Trophoblast cell (in vitro differentiated cells and primary cell): ENCODE results near the gene BMP4.

ENCODE experiments used
- DNase-seq, 2 donors: peaks; one replicate each; pipeline ENCODE4 v3.0.0-alpha.2; 2016
- H2AFZ ChIP-seq: 2 replicates; pipeline ENCODE4 v1.6.1; 2013; ENCODE audit warnings: low read length, moderate library complexity, mild to moderate bottlenecking; ENCODE audit not compliant: insufficient read depth, poor library complexity
- H2AK5ac ChIP-seq: 2 replicates; pipeline ENCODE4 v1.6.1; 2013; ENCODE audit warnings: mild to moderate bottlenecking, low read length
- H2BK120ac ChIP-seq: 2 replicates; pipeline ENCODE4 v1.6.1; 2013; ENCODE audit warnings: low read length, mild to moderate bottlenecking, moderate library complexity; ENCODE audit not compliant: insufficient read depth, poor library complexity
- H2BK12ac ChIP-seq: 2 replicates; pipeline ENCODE4 v1.6.1; 2013; ENCODE audit warnings: mild to moderate bottlenecking, low read length, moderate library complexity
- H2BK5ac ChIP-seq: 2 replicates; pipeline ENCODE4 v1.6.1; 2013; ENCODE audit warnings: low read length, low read depth, moderate library complexity, mild to moderate bottlenecking; ENCODE audit not compliant: poor library complexity
- H3K14ac ChIP-seq: 2 replicates; pipeline ENCODE4 v1.6.1; 2013; ENCODE audit warnings: mild to moderate bottlenecking, low read length
- H3K18ac ChIP-seq: 2 replicates; pipeline ENCODE4 v1.6.1; 2013; ENCODE audit warnings: mild to moderate bottlenecking, low read length
- H3K23ac ChIP-seq: 2 replicates; pipeline ENCODE4 v1.6.1; 2013; ENCODE audit warnings: low read length
- H3K27ac ChIP-seq: 2 replicates; pipeline ENCODE4 v1.5.1; 2013; ENCODE audit warnings: low read depth, mild to moderate bottlenecking, inconsistent platforms, low read length, moderate library complexity
- H3K27me3 ChIP-seq: 2 replicates; pipeline ENCODE4 v1.6.1; 2013; ENCODE audit warnings: inconsistent platforms, mild to moderate bottlenecking, low read length, moderate library complexity; ENCODE audit not compliant: insufficient read depth
- H3K36me3 ChIP-seq, 2 experiments: 1 replicate in 1 of 2; 2 replicates in 1 of 2; pipeline ENCODE4 v1.6.1; 2013; ENCODE audit warnings: low read length in 2 of 2, mild to moderate bottlenecking in 2 of 2, moderate library complexity in 1 of 2; ENCODE audit not compliant: insufficient read depth in 2 of 2, control insufficient read depth in 1 of 2
- H3K4ac ChIP-seq: 2 replicates; pipeline ENCODE4 v1.6.1; 2013; ENCODE audit warnings: low read depth, mild to moderate bottlenecking, low read length, moderate library complexity
- H3K4me1 ChIP-seq, 2 experiments: 1 replicate in 1 of 2; 2 replicates in 1 of 2; pipeline ENCODE4 v1.6.1; 2013; ENCODE audit warnings: low read length in 2 of 2, mild to moderate bottlenecking in 2 of 2, moderate library complexity in 1 of 2; ENCODE audit not compliant: insufficient read depth in 2 of 2, control insufficient read depth in 1 of 2
- H3K4me2 ChIP-seq: 2 replicates; pipeline ENCODE4 v1.6.1; 2013; ENCODE audit warnings: inconsistent platforms, mild to moderate bottlenecking, low read length, moderate library complexity
- H3K4me3 ChIP-seq: 2 replicates; pipeline ENCODE4 v1.5.1; 2013; ENCODE audit warnings: mild to moderate bottlenecking, low read depth, low read length, inconsistent platforms
- H3K79me1 ChIP-seq: one replicate; pipeline ENCODE4 v1.6.1; 2013; ENCODE audit warnings: low read length
- H3K79me2 ChIP-seq: 2 replicates; pipeline ENCODE4 v1.6.1; 2013; ENCODE audit warnings: low read length, mild to moderate bottlenecking; ENCODE audit not compliant: control insufficient read depth, insufficient read depth, poor library complexity
- H3K9ac ChIP-seq: 2 replicates; pipeline ENCODE4 v1.6.1; 2013; ENCODE audit warnings: mild to moderate bottlenecking, low read length
- H3K9me3 ChIP-seq: 2 replicates; pipeline ENCODE4 v1.6.1; 2013; ENCODE audit warnings: low read depth, mild to moderate bottlenecking, control low read depth, inconsistent platforms, low read length; ENCODE audit not compliant: insufficient read depth
- H4K12ac ChIP-seq: 2 replicates; pipeline ENCODE4 v1.6.1; 2013; ENCODE audit warnings: low read depth, mild to moderate bottlenecking, low read length, moderate library complexity
- H4K8ac ChIP-seq: 2 replicates; pipeline ENCODE4 v1.6.1; 2013; ENCODE audit warnings: low read depth, mild to moderate bottlenecking, low read length, moderate library complexity
- H4K91ac ChIP-seq: one replicate; pipeline ENCODE4 v1.6.1; 2013; ENCODE audit warnings: low read depth, mild to moderate bottlenecking, low read length, moderate library complexity
- WGBS: extraction: QIAGEN DNeasy Blood & Tissue Kit; methylation state at CpG from one replicate; pipeline ENCODE4 v1.1.7; 2013; ENCODE audit warnings: missing lambda C conversion rate; ENCODE audit not compliant: insufficient read length, insufficient coverage; ENCODE audit errors: extremely low coverage; 5-methylcytosine and 5-hydroxymethylcytosine counted together

BMP4 gene

DNA sequence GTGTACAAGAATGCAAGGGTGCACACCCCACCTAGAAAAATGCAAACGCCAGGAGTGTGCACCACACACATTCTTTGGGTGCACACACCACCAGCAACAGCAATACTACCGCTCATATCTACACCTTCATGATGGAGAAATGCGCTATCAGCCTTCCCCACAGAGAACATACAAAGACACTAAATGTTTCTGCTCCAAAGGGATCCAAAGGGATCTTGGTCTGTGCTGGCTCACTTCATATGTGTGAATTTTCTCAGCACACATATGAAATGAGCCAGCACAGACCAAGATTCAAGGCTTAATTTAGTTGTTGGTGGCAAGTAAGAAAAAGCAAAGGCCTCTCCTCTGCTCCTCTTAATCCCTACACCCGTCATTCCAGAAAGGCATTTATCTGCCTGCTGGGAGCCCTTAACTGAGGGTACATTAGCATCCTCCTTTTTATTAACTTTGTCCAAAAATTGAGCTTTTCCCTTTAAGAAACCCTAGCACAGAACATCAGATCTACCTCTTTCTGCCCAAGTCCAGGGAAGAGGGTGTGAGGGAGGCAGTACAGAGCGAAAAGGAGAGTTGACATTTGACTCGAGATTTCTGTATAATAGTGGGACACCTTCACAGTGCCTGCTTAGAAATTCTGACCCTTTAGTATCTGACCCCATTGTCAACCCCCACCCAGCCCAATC, 8.3 kb downstream of the BMP4 start:
- Histone ChIP-seq H3K79me1 (peaks cover 13% of the 10 kb centered on the region), H2BK12ac (no peak overlapping the region), H2AFZ (no peak overlapping the region), H4K8ac (no peak overlapping the region), H3K9ac (no peak overlapping the region), H3K4me2 (no peak overlapping the region), H2BK120ac (no peak overlapping the region), H3K27ac (no peak overlapping the region), H2AK5ac (no peak overlapping the region), H3K18ac (no peak overlapping the region), H4K12ac (no peak overlapping the region), H3K14ac (no peak overlapping the region), H3K9me3 (no peaks in the 10 kb centered on the region), H3K79me2 (no peaks in the 10 kb centered on the region), H3K23ac (no peak overlapping the region), H3K36me3 (peaks cover 9 to 13% of the 10 kb centered on the region in 2 experiments), H3K4me1 (peaks cover 10 to 20% of the 10 kb centered on the region in 2 experiments), H4K91ac (no peak overlapping the region), H3K4ac (no peak overlapping the region), H3K27me3 (no peaks in the 10 kb centered on the region), H3K4me3 (no peak overlapping the region), H2BK5ac (no peak overlapping the region)
- DNase-seq = no peak
- no CpG with 5 or more reads among the region's 6 CpGs for WGBS

DNA sequence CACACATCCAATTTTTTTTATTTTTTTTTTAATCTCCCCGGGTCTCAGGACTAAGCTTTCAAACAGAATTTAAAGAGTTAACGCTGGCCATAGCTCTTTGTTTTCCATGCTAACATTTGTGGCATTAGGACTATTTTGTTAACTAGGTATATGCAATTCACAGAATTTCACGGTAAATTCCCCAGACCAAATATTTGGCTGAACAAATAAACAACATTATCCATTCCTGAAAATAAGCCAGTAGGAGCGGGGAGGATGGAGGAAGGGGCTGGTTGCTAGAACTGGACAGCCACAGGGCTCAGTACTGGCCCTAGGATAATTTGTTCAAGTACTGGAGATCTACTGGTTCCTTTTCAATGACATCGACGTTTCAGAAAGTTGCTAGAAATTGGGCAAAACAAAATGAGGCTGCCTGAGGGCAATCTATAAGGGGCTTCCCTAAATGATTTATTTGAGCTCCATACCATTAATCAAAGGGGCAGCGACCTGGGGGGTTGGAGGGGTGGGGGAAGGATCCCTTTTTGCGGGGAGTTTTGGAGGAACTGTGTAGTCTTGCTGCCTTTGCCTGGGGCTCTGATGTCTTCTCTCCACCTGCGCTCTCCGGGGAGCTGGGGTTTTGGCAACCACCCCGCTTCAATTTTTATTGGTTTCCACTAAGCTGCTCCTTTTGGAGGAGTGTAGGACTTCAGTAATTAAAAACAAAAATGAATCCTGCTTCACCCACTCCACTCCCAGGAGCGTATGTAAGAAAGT, 9.0 kb downstream of the BMP4 start:
- no peak overlapping the region for H3K9ac ChIP-seq
- no peak overlapping the region for H3K14ac ChIP-seq
- no peak overlapping the region for H2BK120ac ChIP-seq
- H2AK5ac ChIP-seq = no peak overlapping the region
- H3K18ac ChIP-seq = no peak overlapping the region
- H4K91ac ChIP-seq = no peak overlapping the region
- no peak overlapping the region for H2AFZ ChIP-seq
- H3K36me3 ChIP-seq = peaks cover 9 to 13% of the 10 kb centered on the region in 2 experiments
- no peaks in the 10 kb centered on the region for H3K9me3 ChIP-seq
- H2BK12ac ChIP-seq = no peak overlapping the region
- H3K79me2 ChIP-seq = no peaks in the 10 kb centered on the region
- no peak overlapping the region for H4K12ac ChIP-seq
- no peak overlapping the region for H3K23ac ChIP-seq
- H4K8ac ChIP-seq = no peak overlapping the region
- no peak overlapping the region for H3K4me3 ChIP-seq
- no peak overlapping the region for H3K27ac ChIP-seq
- no peak overlapping the region for H3K4ac ChIP-seq
- peaks cover 8% of the 10 kb centered on the region for H3K79me1 ChIP-seq
- no CpG with 5 or more reads among the region's 12 CpGs for WGBS
- H3K4me2 ChIP-seq = peak overlapping the region; percentile 86
- H3K4me1 ChIP-seq = peaks cover 10 to 16% of the 10 kb centered on the region in 2 experiments
- H2BK5ac ChIP-seq = no peak overlapping the region
- H3K27me3 ChIP-seq = no peaks in the 10 kb centered on the region
- peak in 1 of 2 donors; percentile 37 for DNase-seq

DNA sequence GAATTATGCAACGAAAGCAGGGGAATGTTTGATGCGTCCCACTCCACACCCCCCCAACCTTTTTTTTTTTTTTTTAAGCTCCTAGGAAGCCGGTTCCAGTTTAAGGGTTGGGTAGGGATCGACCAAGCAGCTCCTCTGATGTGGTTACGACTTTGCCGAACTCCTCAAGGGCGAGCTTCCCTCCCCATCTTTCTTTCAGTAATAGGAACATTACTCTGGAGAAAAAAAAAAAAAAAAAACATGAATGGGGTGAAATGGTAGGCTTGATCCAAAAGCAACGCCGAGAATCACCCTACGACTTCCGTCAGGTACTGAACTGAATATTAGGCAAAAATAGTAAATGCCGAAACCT, 9.6 kb downstream of the BMP4 start:
- Histone ChIP-seq H3K27me3 (no peaks in the 10 kb centered on the region), H3K79me1 (peaks cover 6% of the 10 kb centered on the region), H3K14ac (no peak overlapping the region), H3K9ac (no peak overlapping the region), H2BK12ac (no peak overlapping the region), H2AFZ (peak overlapping the region; percentile 67), H2BK120ac (no peak overlapping the region), H3K36me3 (peaks cover 9 to 13% of the 10 kb centered on the region in 2 experiments), H3K18ac (no peak overlapping the region), H2BK5ac (no peak overlapping the region), H3K23ac (no peak overlapping the region), H2AK5ac (no peak overlapping the region), H3K4me2 (peak overlapping the region; percentile 86), H3K9me3 (no peaks in the 10 kb centered on the region), H4K12ac (no peak overlapping the region), H3K4me1 (peaks cover 10 to 14% of the 10 kb centered on the region in 2 experiments), H4K8ac (no peak overlapping the region), H3K79me2 (no peaks in the 10 kb centered on the region), H4K91ac (peak overlapping the region; percentile 38), H3K4ac (no peak overlapping the region), H3K27ac (no peak overlapping the region), H3K4me3 (peak overlapping the region; percentile 64)
- DNase-seq = no peak
- no CpG with 5 or more reads among the region's 12 CpGs for WGBS

GRCh38 chr14:53946404-53947093, 10.1 kb downstream of the BMP4 start:
- Histone ChIP-seq H2AFZ (peak overlapping the region; percentile 67), H3K14ac (no peak overlapping the region), H2BK5ac (no peak overlapping the region), H3K23ac (no peak overlapping the region), H4K91ac (peak overlapping the region; percentile 63), H2BK120ac (no peak overlapping the region), H4K8ac (peak overlapping the region; percentile 21), H3K4me3 (peak overlapping the region; percentile 64), H2AK5ac (no peak overlapping the region), H3K18ac (peak overlapping the region; percentile 51), H3K4me2 (peak overlapping the region; percentile 86), H3K27me3 (no peaks in the 10 kb centered on the region), H3K36me3 (peaks cover 9 to 10% of the 10 kb centered on the region in 2 experiments), H3K79me1 (peaks cover 6% of the 10 kb centered on the region), H3K9me3 (no peaks in the 10 kb centered on the region), H3K27ac (no peak overlapping the region), H3K4me1 (peaks cover 6 to 9% of the 10 kb centered on the region in 2 experiments), H3K4ac (no peak overlapping the region), H3K9ac (peak overlapping the region; percentile 42), H4K12ac (no peak overlapping the region), H3K79me2 (no peaks in the 10 kb centered on the region), H2BK12ac (peak overlapping the region; percentile 21)
- WGBS = no CpG with 5 or more reads among the region's 63 CpGs
- DNase-seq = peak in 1 of 2 donors; percentile 24
